KMS-11 (cell line): ENCODE measurements around the gene STXBP1.

Experiments
- H2AFZ ChIP-seq: fragments of 200-600 bp; sonication (generic); 2 replicates; pipeline ENCODE4 v1.6.1; 2016; ENCODE audit warnings: antibody characterized with exemption, mixed run types, low read depth
- H3K27ac ChIP-seq: fragments of 200-600 bp; sonication (generic); 2 replicates; pipeline ENCODE4 v1.6.1; 2016; ENCODE audit warnings: mild to moderate bottlenecking, mixed run types
- H3K27me3 ChIP-seq: fragments of 200-600 bp; sonication (generic); 2 replicates; pipeline ENCODE4 v1.6.1; 2017; ENCODE audit warnings: mild to moderate bottlenecking, low read depth, mixed run types, moderate library complexity; ENCODE audit not compliant: insufficient read depth
- H3K36me3 ChIP-seq: fragments of 200-600 bp; sonication (generic); 2 replicates; pipeline ENCODE4 v1.6.1; 2017; ENCODE audit warnings: mild to moderate bottlenecking, mixed run types; ENCODE audit not compliant: insufficient read depth
- H3K4me1 ChIP-seq: fragments of 200-600 bp; sonication (generic); 2 replicates; pipeline ENCODE4 v1.6.1; 2016; ENCODE audit warnings: mild to moderate bottlenecking, low read depth, mixed run types; ENCODE audit not compliant: poor library complexity, severe bottlenecking
- H3K4me2 ChIP-seq: fragments of 200-600 bp; sonication (generic); 2 replicates; pipeline ENCODE4 v1.7.0; 2016; ENCODE audit warnings: mild to moderate bottlenecking, mixed run types
- H3K4me3 ChIP-seq: fragments of 200-600 bp; sonication (generic); IDR thresholded peaks from 2 replicates; pipeline ENCODE4 v1.6.1; 2017; ENCODE audit warnings: low read depth, low read length, mixed read lengths; ENCODE audit not compliant: insufficient read depth
- H3K79me2 ChIP-seq: fragments of 200-600 bp; sonication (generic); 2 replicates; pipeline ENCODE4 v1.6.1; 2016; ENCODE audit warnings: low read depth, mixed run types; ENCODE audit not compliant: insufficient read depth
- H3K9ac ChIP-seq: fragments of 200-600 bp; sonication (generic); 2 replicates; pipeline ENCODE4 v1.6.1; 2016; ENCODE audit warnings: mild to moderate bottlenecking, mixed run types
- H4K20me1 ChIP-seq: fragments of 200-600 bp; sonication (generic); 2 replicates; pipeline ENCODE4 v1.6.1; 2016; ENCODE audit warnings: mild to moderate bottlenecking, mixed run types; ENCODE audit not compliant: insufficient read depth
- TF ChIP-seq, protein P1 (sequence below): fragments of 200-600 bp; sonication (generic); conservative IDR thresholded peaks from 2 replicates; pipeline ENCODE4 v1.6.1; 2017; ENCODE audit warnings: low read depth, mild to moderate bottlenecking, antibody characterized with exemption, low read length, moderate library complexity, mixed read lengths

STXBP1 gene

GRCh38 chr9:127644943-127645342 lies 32.9 kb downstream of the STXBP1 start:
- H3K27ac ChIP-seq, result no peak overlapping the region
- no peaks in the 10 kb centered on the region for H3K4me1 ChIP-seq
- TF ChIP-seq, protein P1, sequence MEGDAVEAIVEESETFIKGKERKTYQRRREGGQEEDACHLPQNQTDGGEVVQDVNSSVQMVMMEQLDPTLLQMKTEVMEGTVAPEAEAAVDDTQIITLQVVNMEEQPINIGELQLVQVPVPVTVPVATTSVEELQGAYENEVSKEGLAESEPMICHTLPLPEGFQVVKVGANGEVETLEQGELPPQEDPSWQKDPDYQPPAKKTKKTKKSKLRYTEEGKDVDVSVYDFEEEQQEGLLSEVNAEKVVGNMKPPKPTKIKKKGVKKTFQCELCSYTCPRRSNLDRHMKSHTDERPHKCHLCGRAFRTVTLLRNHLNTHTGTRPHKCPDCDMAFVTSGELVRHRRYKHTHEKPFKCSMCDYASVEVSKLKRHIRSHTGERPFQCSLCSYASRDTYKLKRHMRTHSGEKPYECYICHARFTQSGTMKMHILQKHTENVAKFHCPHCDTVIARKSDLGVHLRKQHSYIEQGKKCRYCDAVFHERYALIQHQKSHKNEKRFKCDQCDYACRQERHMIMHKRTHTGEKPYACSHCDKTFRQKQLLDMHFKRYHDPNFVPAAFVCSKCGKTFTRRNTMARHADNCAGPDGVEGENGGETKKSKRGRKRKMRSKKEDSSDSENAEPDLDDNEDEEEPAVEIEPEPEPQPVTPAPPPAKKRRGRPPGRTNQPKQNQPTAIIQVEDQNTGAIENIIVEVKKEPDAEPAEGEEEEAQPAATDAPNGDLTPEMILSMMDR, result no peak
- no peaks in the 10 kb centered on the region for H3K27me3 ChIP-seq
- no peak overlapping the region for H3K4me2 ChIP-seq
- H3K36me3 ChIP-seq, result no peaks in the 10 kb centered on the region
- no peak overlapping the region for H3K9ac ChIP-seq
- no peaks in the 10 kb centered on the region for H3K79me2 ChIP-seq
- no peak overlapping the region for H2AFZ ChIP-seq
- H4K20me1 ChIP-seq, result no peaks in the 10 kb centered on the region
- H3K4me3 ChIP-seq, result no peak overlapping the region

- Histone ChIP-seq H3K4me2 (no peak overlapping the region), H3K27me3 (no peaks in the 10 kb centered on the region), H3K9ac (no peak overlapping the region), H3K4me1 (peaks cover 14% of the 10 kb centered on the region), H2AFZ (no peak overlapping the region), H3K79me2 (no peaks in the 10 kb centered on the region), H3K4me3 (no peak overlapping the region), H3K36me3 (no peaks in the 10 kb centered on the region), H4K20me1 (no peaks in the 10 kb centered on the region), H3K27ac (no peak overlapping the region)
- TF ChIP-seq, protein P1, result no peak
Measured at GRCh38 chr9:127647451-127647850, 35.4 kb downstream of the STXBP1 start.

GRCh38 chr9:127650518-127650917 lies 38.4 kb downstream of the STXBP1 start:
- no peaks in the 10 kb centered on the region for H3K27me3 ChIP-seq
- TF ChIP-seq, protein P1, result no peak
- no peaks in the 10 kb centered on the region for H4K20me1 ChIP-seq
- H3K4me1 ChIP-seq, result peaks cover 14% of the 10 kb centered on the region
- H3K4me3 ChIP-seq, result no peak overlapping the region
- no peak overlapping the region for H3K27ac ChIP-seq
- no peak overlapping the region for H2AFZ ChIP-seq
- H3K4me2 ChIP-seq, result no peak overlapping the region
- no peaks in the 10 kb centered on the region for H3K36me3 ChIP-seq
- no peaks in the 10 kb centered on the region for H3K79me2 ChIP-seq
- no peak overlapping the region for H3K9ac ChIP-seq

- TF ChIP-seq, protein P1, result no peak
- H2AFZ ChIP-seq, result no peak overlapping the region
- H3K4me3 ChIP-seq, result no peak overlapping the region
- no peak overlapping the region for H3K9ac ChIP-seq
- no peak overlapping the region for H3K4me2 ChIP-seq
- no peaks in the 10 kb centered on the region for H4K20me1 ChIP-seq
- H3K27me3 ChIP-seq, result no peaks in the 10 kb centered on the region
- no peaks in the 10 kb centered on the region for H3K79me2 ChIP-seq
- no peak overlapping the region for H3K27ac ChIP-seq
- no peaks in the 10 kb centered on the region for H3K36me3 ChIP-seq
- H3K4me1 ChIP-seq, result peaks cover 14% of the 10 kb centered on the region
Measured at GRCh38 chr9:127651697-127652610, 39.9 kb downstream of the STXBP1 start.
